Measurements from ENCODE around the gene MAPK4.

GRCh38 chr18:50716902-50717301, 157.0 kb downstream of the MAPK4 start:
- no peak for TF ChIP-seq EZH2phosphoT487 (conservative IDR thresholded peaks at IDR 0.05; ENCODE audit: low read length)
- TF ChIP-seq CTCF (IDR thresholded peaks at IDR 0.05; ENCODE audit: insufficient read depth, low read length, poor library complexity, severe bottlenecking) = no peak

Data from SU-DHL-6 (cell line).